Stimulated activated CD8-positive, alpha-beta memory T cell treated with anti-CD3 and anti-CD28 coated beads, Interleukin-12 subunit alpha, Interleukin-12 subunit beta, amount 100 ng/mL, for 1 hour (primary cell): ENCODE data around the gene TMEM139.
"Not testable (repeated sequence)": the region's sequence is repeated elsewhere in the genome, so short reads cannot be mapped to it uniquely, and the experiment has no call there.

Source experiments
- DNase-seq: peaks from one replicate; pipeline ENCODE4 v3.0.0-alpha.2; 2020; ENCODE audit warnings: low read depth

The TMEM139 gene

GRCh38 chr7:143289421-143289820 is 4.7 kb downstream of the TMEM139 start:
- no peak for DNase-seq

GRCh38 chr7:143289888-143290287 is 5.1 kb downstream of the TMEM139 start:
- DNase-seq, result not testable (repeated sequence)

GRCh38 chr7:143290293-143290692 is 5.5 kb downstream of the TMEM139 start:
- no peak for DNase-seq

- DNase-seq, result no peak
Observed at GRCh38 chr7:143292876-143293275, 8.1 kb downstream of the TMEM139 start.

- DNase-seq, result no peak
Observed at GRCh38 chr7:143295870-143296269, 11.1 kb downstream of the TMEM139 start.

GRCh38 chr7:143296686-143297085 is 11.9 kb downstream of the TMEM139 start:
- DNase-seq, result no peak

GRCh38 chr7:143299346-143299745 is 14.6 kb downstream of the TMEM139 start:
- no peak for DNase-seq

GRCh38 chr7:143299840-143300239 is 15.1 kb downstream of the TMEM139 start:
- peak; percentile 35 for DNase-seq

- no peak for DNase-seq
Observed at GRCh38 chr7:143300959-143301935, 16.5 kb downstream of the TMEM139 start.

- no peak for DNase-seq
Observed at GRCh38 chr7:143303733-143304132, 19.0 kb downstream of the TMEM139 start.

GRCh38 chr7:143304938-143305337 is 20.2 kb downstream of the TMEM139 start:
- DNase-seq, result no peak

GRCh38 chr7:143305423-143306070 is 20.8 kb downstream of the TMEM139 start:
- DNase-seq, result peak; percentile 56

GRCh38 chr7:143308632-143309031 is 23.9 kb downstream of the TMEM139 start:
- DNase-seq, result no peak

GRCh38 chr7:143314127-143314526 is 29.4 kb downstream of the TMEM139 start:
- no peak for DNase-seq

GRCh38 chr7:143315776-143316175 is 31.0 kb downstream of the TMEM139 start, which contains the start of gene CLCN1:
CLCN1 (plus strand) TSS chr7:143316111; CDS start chr7:143316213, 102 bp downstream.
- DNase-seq, result no peak

GRCh38 chr7:143316492-143316891 is 31.7 kb downstream of the TMEM139 start:
- DNase-seq, result no peak

- no peak for DNase-seq
Observed at GRCh38 chr7:143318661-143319060, 33.9 kb downstream of the TMEM139 start.

- DNase-seq, result no peak
Observed at GRCh38 chr7:143320620-143321019, 35.9 kb downstream of the TMEM139 start.

- DNase-seq, result no peak
Observed at GRCh38 chr7:143321242-143321641, 36.5 kb downstream of the TMEM139 start.

- DNase-seq, result no peak
Observed at GRCh38 chr7:143321734-143322133, 37.0 kb downstream of the TMEM139 start.

GRCh38 chr7:143322760-143323633 is 38.2 kb downstream of the TMEM139 start:
- no peak for DNase-seq

- DNase-seq, result no peak
Observed at GRCh38 chr7:143323653-143324052, 38.9 kb downstream of the TMEM139 start.
